Renal pelvis (tissue), 4 donors: ENCODE data around the gene SMYD3. TPM values are rescaled to one million over a fixed set of nuclear protein-coding genes. Genes with fewer than 3 reads are reported as not detected.

ENCODE experiments used
- DNase-seq: peaks from one replicate; pipeline ENCODE4 v3.0.0-alpha.2; 2013
- polyA plus RNA-seq, 3 donors: library from polyadenylated mRNA; unstranded; fragments of 120-200 nt; gene quantifications; one replicate each; pipeline ENCODE4 v1.2.1, GENCODE V29; 2013; ENCODE audit not compliant: insufficient read length in 3 of 3

Gene SMYD3
- polyA plus RNA-seq, 3 donors, result 25.8 to 30.3 (median 26.1) TPM

DNA sequence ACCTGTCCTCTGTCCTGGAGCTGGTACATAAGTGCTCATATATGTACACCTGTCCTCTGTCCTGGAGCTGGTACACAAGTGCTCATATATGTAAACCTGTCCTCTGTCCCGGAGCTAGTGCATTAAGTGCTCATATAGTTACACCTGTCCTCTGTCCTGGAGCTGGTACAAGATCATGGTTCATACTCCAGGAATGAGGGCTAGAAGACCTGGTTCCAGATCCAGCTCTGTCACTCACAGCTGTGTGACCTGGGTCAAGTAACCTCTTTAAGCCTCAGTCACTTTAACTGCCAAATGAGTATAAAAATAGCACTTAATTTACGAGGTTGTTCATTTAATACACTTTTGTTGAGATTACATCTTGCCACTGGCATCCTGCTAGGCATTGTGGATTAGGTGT, 28.0 kb downstream of the SMYD3 start:
- DNase-seq, result no peak

DNA sequence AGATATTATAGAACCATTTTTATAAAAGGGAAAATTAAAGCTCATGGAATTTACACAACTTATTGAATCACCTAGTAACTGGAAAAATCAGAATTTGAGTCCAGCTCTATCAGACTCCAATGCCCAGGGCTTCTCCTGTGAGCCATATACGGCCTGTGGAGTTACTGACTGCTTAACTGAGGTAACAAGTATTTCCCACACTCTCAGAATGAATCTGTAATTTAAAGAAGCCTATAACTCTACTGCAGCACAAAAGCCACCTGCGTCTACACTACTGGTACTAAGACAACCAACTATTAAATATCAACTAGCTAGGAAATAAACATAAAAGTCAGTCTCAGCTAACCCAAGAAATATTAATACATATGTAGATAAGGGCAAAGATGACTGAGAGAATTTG, 29.4 kb downstream of the SMYD3 start:
- DNase-seq, result no peak

DNA sequence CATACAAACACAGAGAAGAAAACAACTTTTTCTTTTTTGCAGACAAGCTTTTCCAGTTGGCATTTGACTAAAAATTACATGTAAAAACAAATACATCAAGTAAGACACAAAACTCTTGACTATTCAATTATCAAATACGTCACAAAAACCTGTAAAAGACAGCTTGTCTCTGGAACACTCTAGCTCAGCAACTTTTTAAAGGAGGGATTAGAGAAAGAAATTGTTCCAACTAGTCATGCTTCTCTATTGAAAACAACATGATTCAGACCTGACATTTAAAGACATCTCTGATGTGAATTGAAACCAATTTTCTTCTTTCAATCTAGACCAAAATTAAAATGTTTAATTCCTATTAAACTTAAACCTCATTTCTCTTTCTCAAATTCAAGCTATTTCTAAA, 30.3 kb downstream of the SMYD3 start:
- DNase-seq, result no peak

DNA sequence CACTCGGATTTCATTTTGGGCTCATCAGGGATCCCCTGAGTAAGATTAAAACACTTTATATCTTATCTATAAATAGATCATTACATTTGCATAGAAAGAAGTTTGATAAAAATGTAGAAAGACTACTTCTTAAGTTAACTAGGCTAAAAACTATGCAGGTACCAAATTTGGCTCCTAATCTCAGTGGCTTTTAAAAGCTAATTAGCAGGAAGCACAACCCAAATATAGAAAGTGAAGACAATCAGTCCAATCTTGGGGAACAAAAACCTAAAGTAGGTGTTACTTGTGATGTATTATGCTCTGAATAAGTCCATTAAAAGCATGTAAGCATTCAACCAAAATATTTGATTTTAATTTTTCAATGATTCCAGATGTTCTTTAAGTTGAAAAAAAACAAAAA, 35.4 kb downstream of the SMYD3 start:
- DNase-seq, result no peak

DNA sequence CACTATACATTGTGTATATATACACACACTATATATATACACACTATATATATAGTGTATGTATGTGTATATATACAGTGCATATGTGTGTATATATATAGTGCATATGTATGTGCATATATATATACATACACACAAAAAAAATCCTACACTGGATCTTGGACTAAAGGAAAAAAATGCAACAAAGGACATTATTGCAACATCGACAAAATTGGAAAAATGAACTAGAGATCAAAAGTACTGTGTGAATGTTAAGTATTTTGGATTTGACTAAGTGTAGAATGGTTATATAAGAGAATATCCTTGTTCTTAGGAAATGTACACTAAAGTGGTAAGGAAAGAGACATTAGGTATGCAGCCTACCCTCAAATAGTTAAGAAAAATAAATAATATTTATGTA, 36.5 kb downstream of the SMYD3 start:
- DNase-seq, result no peak

DNA sequence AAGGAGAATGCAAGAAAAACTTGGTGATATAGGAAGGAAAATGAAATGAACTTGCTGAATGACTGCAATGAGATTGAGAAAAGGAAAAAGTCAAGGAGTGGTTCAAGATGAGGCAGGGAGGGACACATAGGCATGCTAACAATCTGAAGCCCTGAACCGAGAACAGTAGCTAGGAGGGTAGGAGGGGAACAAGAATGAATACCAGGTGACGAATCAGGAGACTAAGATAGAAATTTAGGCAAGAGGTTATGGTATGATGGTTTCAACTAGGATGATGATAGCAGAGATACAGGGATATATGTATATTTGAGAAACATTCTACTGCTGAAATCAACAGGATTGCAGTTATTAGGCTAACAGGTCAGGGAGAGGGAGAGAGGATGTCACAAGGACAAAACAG, 44.1 kb downstream of the SMYD3 start:
- no peak for DNase-seq

DNA sequence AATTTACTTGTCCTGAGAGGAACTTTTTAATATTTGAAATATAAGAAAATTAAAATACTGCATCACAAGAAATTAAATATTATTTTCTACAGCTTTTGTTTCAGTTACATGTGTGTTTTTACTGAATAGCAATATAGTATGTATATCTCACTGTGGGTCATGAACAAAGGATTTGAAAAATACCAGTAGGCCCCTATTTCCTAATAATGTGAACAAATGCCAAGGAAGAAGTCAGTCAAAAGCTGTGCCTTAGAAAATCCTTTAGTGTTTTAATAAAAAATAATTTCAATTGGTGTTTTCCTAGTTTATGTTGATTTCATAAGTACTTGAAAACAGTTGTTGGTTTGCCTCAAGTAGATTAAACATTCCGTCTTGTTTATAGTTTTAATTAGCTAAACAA, 46.7 kb downstream of the SMYD3 start:
- no peak for DNase-seq

DNA sequence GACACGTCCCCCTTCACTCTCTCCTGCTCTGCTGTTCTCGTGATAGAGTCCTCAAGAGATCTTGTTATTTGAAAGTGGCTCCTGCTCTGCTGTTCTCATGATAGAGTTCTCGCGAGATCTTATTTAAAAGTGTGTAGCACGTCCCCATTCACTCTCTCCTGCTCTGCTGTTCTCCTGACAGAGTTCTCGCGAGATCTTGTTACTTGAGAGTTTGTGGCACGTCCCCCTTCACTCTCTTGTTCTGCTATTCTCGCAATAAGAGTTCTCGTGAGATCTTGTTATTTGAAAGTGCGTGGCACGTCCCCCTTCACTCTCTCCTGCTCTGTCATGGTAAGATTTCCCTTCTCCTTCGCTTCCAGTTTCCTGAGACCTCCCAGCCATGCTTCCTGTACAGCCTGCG, 47.9 kb downstream of the SMYD3 start:
- DNase-seq, result no peak

DNA sequence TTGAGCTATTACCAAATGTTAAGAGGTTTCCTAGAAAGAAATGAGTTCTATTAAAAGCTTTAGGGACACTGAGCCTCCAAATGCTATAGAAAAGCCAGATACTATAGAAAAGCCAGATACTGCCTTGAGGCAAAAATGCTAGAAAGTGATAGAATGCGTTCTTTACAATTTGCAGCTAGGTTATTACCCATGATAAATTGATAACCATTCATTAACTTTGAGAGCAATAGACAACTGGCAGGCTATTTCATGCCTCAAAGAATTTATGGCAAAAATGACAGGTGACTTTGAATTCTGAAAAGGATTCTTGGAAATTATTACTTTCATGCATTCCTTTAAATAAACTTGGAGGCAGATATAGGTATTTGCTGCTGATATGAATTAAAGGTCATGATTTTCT, 51.6 kb downstream of the SMYD3 start:
- no peak for DNase-seq

DNA sequence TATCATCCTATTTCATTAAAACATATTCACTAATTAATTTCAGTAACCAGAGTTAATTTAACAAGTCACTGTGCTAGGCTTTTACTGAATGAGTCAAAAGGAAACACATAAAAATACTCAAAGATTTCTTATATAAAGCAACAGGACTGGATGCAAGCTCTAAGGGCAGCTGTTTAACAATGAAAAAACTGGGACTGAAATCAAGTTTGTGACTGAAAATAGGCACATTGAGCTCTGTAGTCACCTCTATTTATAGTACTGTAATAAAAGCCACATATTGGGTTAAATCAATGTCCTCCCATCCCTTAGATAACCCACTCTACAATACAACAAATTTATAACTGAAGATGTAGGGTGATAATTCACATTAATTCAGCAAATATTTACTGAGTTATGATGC, 52.4 kb downstream of the SMYD3 start:
- DNase-seq, result no peak

DNA sequence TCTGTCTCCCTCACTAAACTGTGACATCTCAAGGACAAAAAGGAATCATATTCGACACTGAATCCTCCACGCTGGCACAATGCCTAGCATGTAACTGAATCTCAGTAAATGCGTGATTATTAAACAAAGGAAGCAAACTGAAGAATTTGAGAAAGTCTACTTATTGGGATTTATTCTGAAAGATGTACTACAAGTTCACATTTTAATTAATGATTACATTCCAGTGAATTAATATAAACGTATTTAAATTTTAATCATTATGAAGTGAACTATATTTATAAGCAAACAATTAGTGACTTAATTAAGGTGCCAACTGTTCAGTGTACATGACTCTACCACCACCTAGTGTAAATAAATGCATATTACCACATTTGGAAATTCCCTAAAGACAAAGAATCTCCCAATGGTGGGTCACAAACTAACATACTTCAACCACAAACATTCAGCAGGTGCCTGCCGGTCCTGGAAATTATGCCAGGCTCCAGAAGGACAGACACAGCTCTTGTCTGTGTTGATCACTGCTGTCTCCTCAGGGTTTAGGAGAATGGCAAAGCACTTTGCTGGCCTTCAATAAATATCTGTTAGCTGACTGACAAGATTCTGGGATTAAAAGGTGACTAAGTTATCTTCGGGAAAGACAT, 56.3 kb downstream of the SMYD3 start:
- peak; percentile 50 for DNase-seq

DNA sequence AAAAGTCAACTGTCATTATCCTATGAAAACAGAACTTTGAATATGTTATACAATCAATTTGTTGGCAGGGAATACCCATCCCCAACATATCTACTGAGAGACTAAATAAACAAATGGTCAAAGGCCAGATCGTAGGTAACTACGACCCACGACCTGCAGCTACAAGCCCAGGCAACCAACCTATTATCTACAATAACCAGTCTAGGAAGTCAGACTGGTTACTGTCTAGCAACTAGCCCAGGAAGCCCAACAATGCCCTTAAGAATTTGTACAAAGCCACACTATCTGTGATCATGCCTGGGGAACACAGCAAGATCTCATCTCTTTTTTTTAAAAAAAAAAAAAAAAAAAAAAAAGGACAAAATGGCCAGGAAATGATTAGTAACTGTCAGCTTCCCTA, 58.7 kb downstream of the SMYD3 start:
- no peak for DNase-seq

DNA sequence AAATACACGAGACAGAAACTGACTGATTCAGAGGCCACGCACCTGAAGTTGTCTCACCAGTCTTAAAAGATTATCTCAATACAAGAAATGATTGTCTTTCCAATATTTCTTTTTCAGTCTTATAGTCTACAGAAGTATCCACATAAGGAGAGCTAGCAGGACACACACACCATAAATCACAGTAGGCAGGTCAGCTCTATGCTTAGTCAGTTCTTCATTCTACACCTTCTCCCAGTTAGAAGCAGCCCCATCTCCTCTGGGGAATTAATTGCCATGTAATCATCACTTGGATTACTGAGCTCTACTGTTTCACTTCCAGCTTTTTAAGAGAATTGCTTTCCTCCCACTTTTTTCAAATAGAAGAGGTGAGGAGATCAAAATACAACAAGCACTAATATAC, 59.6 kb downstream of the SMYD3 start:
- no peak for DNase-seq

DNA sequence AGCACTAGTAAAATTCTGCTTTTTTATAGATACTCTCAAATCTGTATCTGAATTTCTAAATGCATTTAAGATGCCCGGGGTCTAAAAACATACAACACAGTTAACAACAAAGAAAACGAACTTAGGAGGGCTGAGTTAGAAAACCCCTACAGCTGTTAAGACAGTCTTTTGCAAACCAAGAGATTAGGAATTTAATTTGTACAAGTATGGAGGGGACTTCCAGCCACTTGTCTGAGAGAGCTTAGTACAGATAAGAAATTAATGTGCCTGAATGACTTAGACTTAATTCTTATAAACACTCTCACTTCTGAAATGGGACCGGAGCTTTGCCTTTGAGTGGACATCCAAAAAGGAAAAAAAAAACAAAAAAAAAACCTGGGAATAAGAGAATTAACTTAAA, 61.6 kb downstream of the SMYD3 start:
- DNase-seq, result no peak

DNA sequence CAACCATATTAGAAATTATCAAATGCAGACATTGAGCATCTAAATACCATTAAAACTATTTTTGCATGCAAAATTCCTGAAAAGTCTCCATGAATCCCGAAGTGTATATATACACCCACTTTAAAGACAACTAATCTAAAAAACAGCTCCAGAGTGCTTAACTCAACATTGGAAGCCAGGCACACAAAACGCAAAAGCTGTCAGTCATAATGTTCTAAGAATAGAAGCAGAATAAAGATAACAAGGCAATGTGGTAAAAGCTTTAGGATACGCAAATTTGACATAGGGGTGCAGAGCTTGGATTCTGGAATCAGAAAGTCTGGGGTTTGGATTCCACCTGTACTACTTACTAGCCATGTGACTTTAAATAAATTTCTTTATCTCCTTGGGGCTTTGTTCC, 62.5 kb downstream of the SMYD3 start:
- DNase-seq, result no peak

DNA sequence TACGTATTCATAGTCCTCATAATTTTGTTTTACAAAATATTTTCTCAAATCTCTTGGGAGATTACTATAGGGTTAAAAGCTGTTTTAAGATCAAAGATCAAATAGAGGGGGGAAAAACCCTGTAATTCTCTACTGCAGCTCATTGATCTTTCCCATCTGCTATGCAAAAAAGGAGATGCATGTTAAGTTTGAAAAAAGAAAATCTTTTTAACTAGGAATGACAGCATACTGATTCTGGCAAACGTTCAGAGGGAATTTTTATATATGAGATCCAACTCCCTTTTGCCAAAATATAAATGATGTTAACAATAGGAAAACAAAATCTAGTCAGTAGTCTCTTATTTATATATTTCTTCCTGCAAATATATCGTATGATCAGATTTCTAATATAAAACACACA, 69.1 kb downstream of the SMYD3 start:
- DNase-seq, result peak; percentile 62

DNA sequence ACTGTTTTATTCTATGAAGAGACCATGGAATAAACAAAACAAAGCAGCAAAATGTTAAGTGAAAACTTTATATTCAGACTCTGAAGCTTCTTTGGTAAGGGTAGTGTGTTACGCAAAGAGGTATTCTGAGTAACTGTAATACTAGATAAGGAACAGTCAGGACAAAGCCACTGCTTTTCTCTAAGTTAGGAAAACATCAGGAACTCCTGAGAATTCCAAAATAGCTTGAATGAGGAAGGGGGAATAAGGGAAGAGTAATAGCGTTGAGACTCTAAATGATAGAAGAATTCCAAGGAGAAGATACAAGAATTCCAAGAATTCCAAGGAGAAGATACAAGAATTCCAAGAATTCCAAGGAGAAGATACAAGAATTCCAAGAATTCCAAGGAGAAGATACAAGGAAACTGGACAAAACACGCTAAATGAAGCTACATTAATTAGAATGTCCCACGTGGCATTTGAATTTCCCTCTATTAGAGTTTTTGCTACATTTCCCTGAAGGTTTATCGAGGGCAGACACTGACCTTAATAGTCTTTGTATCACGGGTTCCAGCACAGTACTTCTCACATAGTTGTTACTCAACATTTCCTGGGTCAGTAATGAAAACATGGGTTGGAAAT, 71.5 kb downstream of the SMYD3 start:
- DNase-seq, result no peak

DNA sequence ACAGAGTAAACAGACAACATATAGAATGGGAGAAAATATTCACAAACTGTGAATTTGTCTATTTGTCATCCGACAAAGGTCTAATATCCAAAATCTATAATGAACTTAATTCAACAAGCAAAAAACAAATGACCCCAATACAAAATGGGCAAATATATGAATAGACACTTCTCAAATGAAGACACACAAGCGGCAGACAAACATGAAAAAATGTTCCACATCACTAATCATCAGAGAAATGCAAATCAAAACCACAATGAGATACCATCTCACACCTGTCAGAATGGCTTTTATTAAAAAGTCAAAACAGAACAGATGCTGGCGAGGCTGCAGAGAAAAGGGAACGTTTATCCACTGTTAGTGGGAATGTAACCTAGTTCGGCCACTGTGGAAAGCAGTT, 72.7 kb downstream of the SMYD3 start:
- DNase-seq, result no peak

DNA sequence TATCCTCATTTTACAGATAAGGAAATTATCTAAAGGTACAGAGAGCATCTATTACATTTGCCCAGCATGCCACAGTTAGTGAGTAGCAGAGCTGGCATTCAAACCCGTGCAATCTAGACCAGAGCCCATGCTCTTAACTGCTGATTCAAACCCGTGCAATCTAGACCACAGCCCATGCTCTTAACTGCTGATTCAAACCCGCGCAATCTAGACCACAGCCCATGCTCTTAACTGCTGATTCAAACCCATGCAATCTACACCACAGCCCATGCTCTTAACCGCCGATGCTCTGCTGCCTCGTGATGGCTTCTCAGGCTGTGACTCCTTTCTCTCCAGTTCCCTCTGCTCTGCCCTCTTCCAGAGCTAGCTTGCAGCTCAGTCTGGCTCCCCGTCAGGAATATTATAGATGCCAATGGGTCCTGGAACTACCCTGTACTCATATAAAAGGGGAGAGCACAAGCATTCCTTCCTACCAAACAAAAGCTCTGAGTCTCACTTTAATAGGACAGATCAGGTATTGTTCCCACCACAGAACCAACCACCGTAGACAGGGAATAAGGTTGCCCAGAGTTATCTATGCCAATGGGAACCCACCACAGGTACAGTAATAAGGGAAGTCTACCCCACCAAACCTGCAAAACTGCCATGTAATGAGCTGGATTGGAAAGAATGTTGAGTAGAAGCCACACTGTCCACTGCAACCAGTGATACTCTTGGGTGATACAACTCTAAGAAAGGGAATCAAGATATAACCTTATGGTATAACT, 78.4 kb downstream of the SMYD3 start:
- no peak for DNase-seq

DNA sequence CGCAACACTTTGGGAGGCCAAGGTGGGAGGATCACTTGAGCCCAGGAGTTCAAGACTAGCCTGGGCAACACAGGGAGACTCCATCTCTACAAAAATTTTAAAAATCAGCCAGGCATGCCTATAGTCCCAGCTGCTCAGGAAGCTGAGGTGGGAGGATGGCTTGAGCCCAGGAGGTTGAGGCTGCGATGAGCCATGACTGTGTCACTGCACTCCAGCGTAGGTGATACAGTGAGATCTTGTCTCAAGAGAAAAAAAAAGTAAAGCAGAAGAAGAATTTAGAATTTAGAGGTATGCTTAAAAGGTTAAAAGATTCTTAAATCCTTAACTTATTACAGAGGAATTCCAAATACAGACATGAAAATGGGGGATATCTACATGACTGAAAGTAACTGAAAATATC, 79.5 kb downstream of the SMYD3 start:
- DNase-seq, result no peak

DNA sequence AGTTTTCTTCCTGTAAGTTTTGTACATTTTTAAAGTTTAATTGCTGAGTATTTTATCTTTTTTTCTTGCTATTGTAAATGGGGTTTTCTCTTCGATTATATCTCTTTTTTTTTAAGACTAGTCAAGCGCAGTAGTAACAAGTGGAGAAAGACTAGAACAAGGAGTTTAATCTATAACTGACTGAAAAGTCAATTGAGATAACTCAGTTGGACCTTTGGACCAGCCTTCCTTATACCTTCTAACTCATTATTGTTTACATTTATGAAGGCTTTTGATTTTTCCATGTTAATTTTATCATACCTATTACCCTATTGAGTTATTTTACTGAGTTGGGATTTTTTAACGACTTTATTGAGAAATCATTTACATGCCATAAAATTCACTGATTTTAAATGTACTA, 81.2 kb downstream of the SMYD3 start:
- no peak for DNase-seq

DNA sequence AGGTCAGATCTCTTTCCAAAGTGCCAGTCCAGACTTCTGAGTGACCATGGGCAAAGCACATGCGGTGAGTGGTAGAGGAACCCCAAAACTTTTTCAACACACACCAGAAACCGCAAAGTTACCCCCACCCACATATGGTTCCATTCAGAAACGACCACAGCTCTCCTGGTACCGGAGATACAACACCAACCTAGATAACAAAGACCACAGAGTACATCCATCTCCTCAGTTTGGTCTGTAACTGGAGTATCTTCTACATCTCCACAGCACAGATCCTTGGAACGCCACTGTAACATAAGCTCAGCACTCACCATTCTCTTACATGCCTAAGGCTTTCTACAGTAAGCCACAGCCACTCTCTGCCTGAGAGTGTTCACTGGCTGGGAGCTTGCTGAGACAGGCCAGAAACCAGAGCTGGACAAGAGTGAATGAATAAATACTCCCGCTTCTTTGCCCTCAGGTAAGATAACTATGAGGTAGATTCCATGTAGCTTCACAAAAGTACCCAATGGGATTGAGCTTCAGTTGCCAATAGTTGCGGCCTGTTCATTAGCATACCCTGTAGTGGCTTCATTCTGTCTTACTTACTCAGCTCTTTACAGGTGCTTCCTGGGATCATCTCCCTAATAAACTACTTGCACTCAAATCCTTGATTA, 81.8 kb downstream of the SMYD3 start:
- no peak for DNase-seq

DNA sequence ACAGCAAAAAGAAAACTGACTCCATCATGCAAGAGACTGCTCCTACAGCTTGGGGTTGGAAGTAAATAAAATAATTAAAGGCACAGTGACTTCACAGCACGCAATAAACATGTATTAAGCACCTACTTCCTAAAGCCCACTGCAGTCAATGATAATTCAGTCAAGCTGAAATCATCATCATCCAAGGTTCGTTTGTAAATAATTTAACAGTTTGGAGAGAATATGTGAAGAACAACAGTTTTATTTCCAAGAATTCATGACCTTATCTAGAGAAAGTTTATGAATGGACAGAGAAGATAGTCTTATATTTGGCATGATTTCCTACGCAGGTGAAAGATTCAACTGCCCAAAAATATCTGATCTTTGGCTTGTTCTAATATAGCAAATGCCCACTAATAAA, 86.8 kb downstream of the SMYD3 start:
- no peak for DNase-seq
